ENCODE results near the gene ALDH3B1.

Gene ALDH3B1

DNA sequence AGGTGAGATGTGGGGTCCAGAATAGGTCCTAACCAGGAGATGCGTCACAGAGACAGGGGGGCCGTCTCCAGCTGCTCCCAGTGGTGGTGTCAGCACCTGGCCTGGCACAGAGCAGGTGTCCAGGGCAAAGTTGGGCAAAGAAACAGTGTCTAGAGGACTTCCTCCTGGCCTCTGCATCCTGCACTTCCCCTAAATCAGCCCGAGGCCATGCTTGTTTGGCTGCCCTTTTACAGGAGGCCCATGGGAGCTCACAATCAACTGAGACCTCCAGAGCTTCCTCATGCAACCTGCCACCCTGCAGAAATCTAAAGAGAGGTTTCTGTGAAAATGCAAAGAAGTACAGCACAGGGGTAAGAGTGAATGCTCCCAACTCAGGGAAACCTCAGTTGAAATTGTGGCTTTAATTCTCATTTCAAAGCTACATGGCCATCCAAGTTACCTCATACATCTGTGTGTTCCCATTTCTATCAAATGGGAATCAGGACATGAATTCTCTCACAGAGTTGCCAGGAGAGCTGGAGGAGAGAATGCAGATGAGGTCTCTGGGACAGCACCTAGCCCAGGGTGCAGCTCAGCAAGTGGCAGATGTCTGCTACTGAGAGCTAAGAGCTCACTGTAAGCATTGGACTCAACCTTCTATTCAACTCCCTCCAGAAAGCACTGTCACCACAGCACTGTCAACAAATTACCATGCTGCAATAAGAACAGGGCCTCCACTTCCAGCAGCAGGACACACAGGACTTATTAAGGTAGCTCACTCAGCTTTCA is 61.3 kb downstream of the ALDH3B1 start:
- DNase-seq (ENCODE audit: low read depth, low spot score) = no peak

DNA sequence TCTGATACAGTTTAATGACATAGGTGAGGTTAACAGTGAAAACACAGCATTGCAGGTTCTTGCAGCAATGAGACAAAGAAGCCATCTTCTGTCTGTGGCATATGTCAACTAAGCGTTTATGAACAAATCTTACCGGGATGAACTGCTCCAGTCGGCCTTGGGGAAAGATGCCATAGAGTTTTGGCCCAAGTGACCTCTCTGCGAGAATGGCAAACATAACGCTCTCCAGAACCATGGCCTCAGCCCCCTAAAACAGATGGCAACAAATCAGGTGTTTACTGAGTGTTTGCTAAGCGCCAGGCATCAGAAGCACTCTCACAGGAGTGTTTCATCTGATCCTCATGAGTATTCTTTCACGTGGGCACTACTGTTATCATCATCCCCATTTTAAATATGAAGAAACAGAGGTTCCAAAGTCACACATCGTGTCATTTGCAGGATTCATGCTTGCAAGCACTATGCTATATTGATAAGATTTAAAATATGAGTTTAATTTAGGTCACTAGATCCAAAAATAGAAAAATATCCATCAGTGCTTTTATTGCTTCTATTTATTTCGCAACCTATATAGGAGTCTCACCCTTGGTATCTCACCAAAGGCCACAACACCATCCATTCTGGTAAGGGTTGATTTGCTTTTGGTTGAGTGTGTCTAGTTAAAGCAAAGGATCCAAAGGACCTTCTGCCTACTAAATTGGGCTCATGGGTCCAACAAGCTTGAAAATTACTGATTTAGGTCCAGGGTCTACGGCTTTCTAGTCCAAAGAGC is 64.6 kb downstream of the ALDH3B1 start:
- DNase-seq (ENCODE audit: low read depth, low spot score) = no peak

DNA sequence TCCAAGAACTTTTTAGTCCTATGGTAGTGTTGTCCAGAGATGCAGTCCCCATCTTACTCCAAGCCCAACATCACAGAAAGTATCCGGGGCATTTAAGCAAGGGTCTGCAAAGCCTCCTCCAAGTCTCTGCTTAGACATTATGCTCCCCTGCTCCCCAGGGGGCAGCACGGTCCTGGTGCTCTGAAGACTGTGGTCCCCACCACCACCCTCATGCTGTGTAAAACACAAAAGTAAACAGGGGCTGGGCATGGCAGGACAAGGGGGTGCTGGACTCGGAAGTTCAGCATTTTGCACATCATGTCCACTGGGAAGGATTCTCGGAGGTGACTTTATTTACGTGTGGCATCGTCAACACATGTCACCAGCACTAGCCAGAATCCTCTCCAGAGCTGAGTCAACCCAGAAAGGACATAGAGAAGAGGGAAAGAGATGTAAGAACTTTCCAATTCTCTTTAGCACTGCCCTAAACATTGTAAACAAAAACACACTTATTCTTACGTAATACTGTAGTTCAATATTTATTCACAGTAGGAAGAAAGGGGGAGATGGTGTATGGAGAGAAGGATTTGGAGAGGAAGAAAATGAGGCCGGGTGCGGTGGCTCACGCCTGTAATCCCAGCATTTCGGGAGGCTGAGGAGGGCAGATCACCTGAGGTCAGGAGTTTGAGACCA is 66.4 kb downstream of the ALDH3B1 start:
- no peak for DNase-seq (ENCODE audit: low read depth, low spot score)

GRCh38 chr11:68077617-68078582 is 67.8 kb downstream of the ALDH3B1 start:
- DNase-seq (ENCODE audit: low read depth, low spot score) = no peak

All from iPS DF 19.7 (cell line).